ACC112 (cell line): ENCODE data around the gene DNMT3B.
"Not testable (repeated sequence)": the region's sequence is repeated elsewhere in the genome, so short reads cannot be mapped to it uniquely, and the experiment has no call there.

ENCODE experiments used
- H2AFZ ChIP-seq: fragments of 200-600 bp; sonication (generic); one replicate; pipeline ENCODE4 v1.6.0; 2017; ENCODE audit warnings: antibody characterized with exemption, low read length; ENCODE audit not compliant: unreplicated experiment
- H3K27ac ChIP-seq: fragments of 200-600 bp; sonication (generic); 2 replicates; pipeline ENCODE4 v1.5.1; 2014; ENCODE audit warnings: low read depth, mild to moderate bottlenecking, antibody characterized with exemption, low read length, moderate library complexity
- H3K27me3 ChIP-seq: fragments of 200-600 bp; sonication (generic); 2 replicates; pipeline ENCODE4 v1.6.1; 2014; ENCODE audit warnings: mild to moderate bottlenecking, antibody characterized with exemption, low read length, moderate library complexity, mixed read lengths; ENCODE audit not compliant: insufficient read depth
- H3K36me3 ChIP-seq: fragments of 200-600 bp; sonication (generic); 2 replicates; pipeline ENCODE4 v1.6.1; 2016; ENCODE audit warnings: mild to moderate bottlenecking, antibody characterized with exemption, low read length, moderate library complexity, mixed read lengths; ENCODE audit not compliant: insufficient read depth
- H3K4me1 ChIP-seq: fragments of 200-600 bp; sonication (generic); one replicate; pipeline ENCODE4 v1.6.1; 2016; ENCODE audit warnings: low read length, mixed read lengths; ENCODE audit not compliant: insufficient read depth, unreplicated experiment, control insufficient read depth
- H3K4me3 ChIP-seq: fragments of 200-600 bp; sonication (generic); 2 replicates; pipeline ENCODE4 v1.5.1; 2014; ENCODE audit warnings: mild to moderate bottlenecking, low read depth, low read length
- H3K79me2 ChIP-seq: fragments of 200-600 bp; sonication (generic); one replicate; pipeline ENCODE4 v1.6.0; 2016; ENCODE audit warnings: low read length; ENCODE audit not compliant: control insufficient read depth, unreplicated experiment, insufficient read depth

DNMT3B gene

DNA sequence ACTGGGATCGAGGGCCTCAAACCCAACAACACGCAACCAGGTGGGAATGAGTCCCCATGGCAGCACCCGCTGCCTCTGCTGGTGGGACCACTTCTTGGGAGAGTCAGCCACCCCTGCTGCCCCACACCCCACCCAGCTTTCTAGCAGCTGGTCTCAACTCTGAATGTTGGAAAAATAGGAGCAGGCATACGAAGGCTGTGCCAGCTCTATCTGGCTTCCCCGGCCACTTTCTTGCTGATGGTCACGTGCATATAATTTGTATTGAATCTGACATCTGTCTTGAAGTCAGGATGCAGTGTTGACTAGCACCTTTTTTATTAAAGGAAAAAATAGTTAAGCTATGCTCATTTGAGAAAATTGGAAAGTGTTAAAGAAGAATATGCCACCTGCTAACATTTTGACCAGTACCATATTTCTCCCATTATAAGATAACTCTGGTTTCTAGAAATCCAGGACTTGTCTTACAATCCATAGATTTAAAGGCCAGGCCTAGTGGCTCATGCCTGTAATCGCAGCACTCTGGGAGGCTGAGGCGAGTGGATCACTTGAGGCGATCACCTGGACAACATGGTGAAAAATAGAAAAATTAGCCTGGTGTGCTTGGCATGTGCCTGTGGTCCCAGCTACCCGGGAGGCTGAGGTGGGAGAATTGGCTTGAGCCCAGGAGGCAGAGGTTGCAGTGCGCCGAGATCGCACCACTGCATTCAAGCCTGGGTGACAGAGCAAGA lies 30.7 kb downstream of the DNMT3B start:
- H3K4me1 ChIP-seq = no peaks in the 10 kb centered on the region
- no peaks in the 10 kb centered on the region for H3K79me2 ChIP-seq
- no peaks in the 10 kb centered on the region for H3K36me3 ChIP-seq
- no peak overlapping the region for H2AFZ ChIP-seq
- no peak overlapping the region for H3K27ac ChIP-seq
- no peaks in the 10 kb centered on the region for H3K27me3 ChIP-seq
- no peak overlapping the region for H3K4me3 ChIP-seq

DNA sequence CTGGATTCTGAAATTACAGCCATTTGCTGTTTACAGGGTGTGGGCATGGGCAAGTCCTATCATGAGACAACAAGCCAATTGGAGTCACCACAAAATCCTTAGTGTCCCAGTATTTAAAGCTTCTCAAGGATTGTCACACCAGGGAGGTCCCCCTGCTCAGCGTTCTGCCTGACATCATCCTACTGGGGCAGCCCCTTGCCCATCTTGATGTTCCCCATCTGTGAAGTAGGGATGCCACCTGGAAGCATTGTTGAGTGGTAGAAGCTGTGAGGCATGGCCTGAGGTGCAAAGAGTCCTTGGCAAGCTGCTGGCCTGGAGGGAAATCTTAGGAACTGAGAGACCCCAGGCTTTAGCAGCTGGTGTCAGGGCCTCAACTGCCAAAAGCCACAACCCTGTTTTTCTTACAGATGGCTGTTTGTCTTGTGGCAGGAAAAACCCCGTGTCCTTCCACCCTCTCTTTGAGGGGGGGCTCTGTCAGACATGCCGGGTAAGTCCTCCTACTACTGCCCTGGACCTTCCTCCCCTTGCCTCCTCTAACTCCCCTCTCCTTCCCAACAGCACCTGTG lies 34.3 kb downstream of the DNMT3B start:
- no peaks in the 10 kb centered on the region for H3K4me1 ChIP-seq
- H3K4me3 ChIP-seq = no peak overlapping the region
- H3K36me3 ChIP-seq = no peaks in the 10 kb centered on the region
- no peak overlapping the region for H2AFZ ChIP-seq
- no peak overlapping the region for H3K27ac ChIP-seq
- H3K27me3 ChIP-seq = no peaks in the 10 kb centered on the region
- H3K79me2 ChIP-seq = no peaks in the 10 kb centered on the region

DNA sequence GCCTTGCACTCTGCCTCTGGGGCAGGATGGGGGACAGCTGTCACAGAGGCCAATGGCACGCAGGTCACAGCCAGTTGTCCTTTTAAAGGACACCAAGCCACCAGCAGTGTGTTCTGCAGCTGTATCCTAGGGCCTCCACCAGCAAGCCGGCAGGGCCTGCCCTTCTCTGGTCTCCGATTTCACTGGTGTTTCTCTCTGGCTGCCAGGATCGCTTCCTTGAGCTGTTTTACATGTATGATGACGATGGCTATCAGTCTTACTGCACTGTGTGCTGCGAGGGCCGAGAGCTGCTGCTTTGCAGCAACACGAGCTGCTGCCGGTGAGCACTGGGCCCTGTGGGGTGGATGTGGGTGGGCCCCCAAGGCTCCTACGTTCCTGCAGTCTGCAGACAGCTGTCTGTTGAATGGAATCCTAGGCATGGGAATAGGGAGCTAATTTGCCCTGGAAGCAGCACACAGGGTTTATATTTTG lies 34.8 kb downstream of the DNMT3B start:
- H3K36me3 ChIP-seq = no peaks in the 10 kb centered on the region
- no peak overlapping the region for H2AFZ ChIP-seq
- H3K4me1 ChIP-seq = no peaks in the 10 kb centered on the region
- H3K27ac ChIP-seq = no peak overlapping the region
- H3K79me2 ChIP-seq = no peaks in the 10 kb centered on the region
- no peaks in the 10 kb centered on the region for H3K27me3 ChIP-seq
- H3K4me3 ChIP-seq = no peak overlapping the region

DNA sequence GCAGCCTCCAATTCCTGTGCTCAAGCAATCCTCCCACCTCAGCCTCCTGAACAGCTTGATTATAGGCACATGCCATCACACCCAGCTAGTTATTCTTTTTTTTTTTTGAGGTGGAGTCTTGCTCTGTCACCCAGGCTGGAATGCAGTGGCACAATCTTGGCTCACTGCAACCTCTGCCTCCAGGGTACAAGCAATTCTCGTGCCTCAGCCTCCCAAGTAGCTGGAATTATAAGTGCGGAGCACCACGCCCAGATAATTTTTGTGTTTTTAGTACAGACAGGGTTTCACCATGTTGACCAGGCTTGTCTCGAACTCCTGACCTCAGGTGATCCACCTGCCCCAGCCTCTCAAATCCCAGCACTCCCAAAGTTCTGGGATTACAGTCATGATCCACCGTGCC lies 35.4 kb downstream of the DNMT3B start:
- not testable (repeated sequence) for H3K27ac ChIP-seq, H3K4me1 ChIP-seq, H3K4me3 ChIP-seq, H2AFZ ChIP-seq, H3K79me2 ChIP-seq, H3K36me3 ChIP-seq, H3K27me3 ChIP-seq

DNA sequence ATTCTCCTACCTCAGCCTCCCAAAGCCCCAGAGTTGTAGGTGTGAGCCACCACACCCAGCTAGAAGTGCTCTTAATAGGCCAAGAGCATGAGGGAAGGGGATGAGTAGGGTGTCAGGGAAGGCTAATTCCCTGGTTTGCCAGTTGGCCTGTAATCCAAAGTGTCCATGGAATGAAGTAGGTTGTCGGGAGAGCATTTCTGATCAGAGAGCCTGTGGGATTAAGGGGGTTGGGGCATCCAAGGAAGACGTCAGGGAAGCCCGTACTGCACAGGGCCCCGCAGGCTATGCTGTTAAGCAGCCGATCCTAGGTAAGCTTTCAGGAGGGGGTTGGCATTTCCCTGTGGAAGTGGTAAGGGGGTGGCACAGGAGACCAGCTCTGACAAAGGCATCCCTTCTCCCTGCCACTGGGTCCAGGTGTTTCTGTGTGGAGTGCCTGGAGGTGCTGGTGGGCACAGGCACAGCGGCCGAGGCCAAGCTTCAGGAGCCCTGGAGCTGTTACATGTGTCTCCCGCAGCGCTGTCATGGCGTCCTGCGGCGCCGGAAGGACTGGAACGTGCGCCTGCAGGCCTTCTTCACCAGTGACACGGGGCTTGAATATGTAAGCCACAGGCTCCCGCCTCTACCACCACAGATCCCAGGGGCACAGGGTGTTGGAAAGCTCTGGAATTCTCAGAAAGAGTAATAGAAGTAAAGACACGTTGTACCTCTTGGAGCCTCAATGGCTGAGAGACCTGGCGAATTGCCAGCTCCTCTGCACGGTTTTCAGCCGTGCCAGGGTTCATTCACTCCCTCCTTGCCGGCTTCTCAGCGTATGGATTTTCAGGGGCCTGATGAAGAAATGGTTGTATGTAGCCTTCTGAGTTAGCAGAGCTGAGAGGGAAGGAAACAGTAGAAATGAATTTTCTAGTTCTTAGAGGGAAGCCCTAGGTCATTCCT lies 36.1 kb downstream of the DNMT3B start:
- H3K4me3 ChIP-seq = no peak overlapping the region
- H3K36me3 ChIP-seq = no peaks in the 10 kb centered on the region
- H3K4me1 ChIP-seq = no peaks in the 10 kb centered on the region
- no peak overlapping the region for H2AFZ ChIP-seq
- H3K27ac ChIP-seq = no peak overlapping the region
- H3K27me3 ChIP-seq = no peaks in the 10 kb centered on the region
- no peaks in the 10 kb centered on the region for H3K79me2 ChIP-seq

DNA sequence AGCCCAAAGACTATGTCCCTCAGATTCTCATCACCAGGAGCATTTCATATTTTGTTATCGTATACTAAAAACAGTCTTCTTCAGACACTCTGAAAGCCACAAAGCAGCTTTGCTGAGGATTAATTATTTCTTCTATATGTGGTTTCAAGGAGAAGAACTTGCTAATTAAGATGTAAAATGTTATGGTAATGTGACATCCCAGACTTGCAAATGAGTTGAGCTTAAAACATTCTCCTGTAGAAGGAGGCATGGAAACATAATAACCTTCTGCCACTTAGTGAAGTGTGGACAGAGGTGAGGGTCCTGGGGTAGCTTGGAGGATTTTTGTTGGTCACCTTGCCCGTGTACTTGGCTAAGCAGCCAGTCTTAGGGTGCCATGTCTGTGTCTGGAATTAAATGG lies 40.9 kb downstream of the DNMT3B start:
- Histone ChIP-seq H3K36me3 (no peaks in the 10 kb centered on the region), H3K27ac (no peak overlapping the region), H3K79me2 (no peaks in the 10 kb centered on the region), H2AFZ (no peak overlapping the region), H3K4me1 (no peaks in the 10 kb centered on the region), H3K4me3 (no peak overlapping the region), H3K27me3 (no peaks in the 10 kb centered on the region)

DNA sequence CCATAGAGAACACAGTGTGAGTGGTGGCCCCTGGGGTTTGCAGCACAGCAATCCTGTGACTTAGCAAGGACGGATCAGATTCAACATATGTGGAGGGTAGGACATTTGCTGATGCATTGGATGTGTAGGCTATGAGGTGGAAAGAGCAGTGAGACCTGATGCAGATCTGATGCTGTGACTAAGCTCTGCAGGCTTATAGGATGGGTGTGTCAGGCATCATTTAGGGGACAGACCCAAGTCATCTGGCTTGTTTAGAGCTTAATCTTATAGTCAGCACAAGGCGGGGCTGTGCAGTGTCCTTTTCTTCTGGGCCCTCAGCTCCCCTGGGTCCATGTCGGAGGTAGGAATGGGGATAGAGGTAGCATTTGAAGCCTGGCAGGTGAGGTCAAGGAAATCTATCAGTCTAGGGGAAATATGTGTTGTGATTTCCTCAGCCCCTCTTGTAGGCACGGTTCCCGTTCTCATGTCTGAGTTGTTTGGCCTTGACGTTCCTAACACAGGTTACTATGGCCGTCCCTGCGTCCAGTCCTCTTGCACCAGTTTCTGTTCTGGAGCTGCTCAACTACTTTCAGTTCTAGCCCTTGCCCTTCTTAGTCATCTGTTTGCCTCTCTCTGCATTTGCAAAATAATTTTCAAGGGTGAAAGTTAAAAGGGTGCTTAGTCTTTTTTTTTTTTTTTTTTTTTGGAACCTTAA lies 42.0 kb downstream of the DNMT3B start:
- no peak overlapping the region for H3K27ac ChIP-seq
- H3K4me1 ChIP-seq = no peaks in the 10 kb centered on the region
- no peak overlapping the region for H2AFZ ChIP-seq
- no peaks in the 10 kb centered on the region for H3K27me3 ChIP-seq
- H3K36me3 ChIP-seq = no peaks in the 10 kb centered on the region
- H3K79me2 ChIP-seq = no peaks in the 10 kb centered on the region
- H3K4me3 ChIP-seq = no peak overlapping the region

DNA sequence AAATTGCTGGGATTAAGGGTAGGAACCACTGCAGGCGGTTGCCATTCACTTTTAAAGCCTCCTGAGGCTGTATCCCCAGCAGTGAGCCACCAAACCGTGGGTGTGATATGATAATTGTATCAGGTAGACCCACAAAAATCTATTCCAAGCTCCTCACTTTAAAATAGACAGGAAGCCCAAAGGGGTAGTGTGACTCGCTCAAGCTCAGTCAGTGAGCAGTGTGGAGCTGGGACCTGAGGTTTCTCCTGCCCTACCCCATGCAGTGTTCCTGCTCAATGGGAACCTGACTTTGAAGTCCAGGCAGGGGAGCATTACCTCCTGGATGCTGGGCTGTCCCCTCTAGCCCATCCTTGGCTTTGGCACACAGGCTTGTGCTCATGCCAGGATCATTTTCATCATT lies 42.6 kb downstream of the DNMT3B start:
- Histone ChIP-seq H3K36me3 (no peaks in the 10 kb centered on the region), H3K4me1 (no peaks in the 10 kb centered on the region), H3K4me3 (no peak overlapping the region), H3K79me2 (no peaks in the 10 kb centered on the region), H3K27me3 (no peaks in the 10 kb centered on the region), H3K27ac (no peak overlapping the region), H2AFZ (no peak overlapping the region)

DNA sequence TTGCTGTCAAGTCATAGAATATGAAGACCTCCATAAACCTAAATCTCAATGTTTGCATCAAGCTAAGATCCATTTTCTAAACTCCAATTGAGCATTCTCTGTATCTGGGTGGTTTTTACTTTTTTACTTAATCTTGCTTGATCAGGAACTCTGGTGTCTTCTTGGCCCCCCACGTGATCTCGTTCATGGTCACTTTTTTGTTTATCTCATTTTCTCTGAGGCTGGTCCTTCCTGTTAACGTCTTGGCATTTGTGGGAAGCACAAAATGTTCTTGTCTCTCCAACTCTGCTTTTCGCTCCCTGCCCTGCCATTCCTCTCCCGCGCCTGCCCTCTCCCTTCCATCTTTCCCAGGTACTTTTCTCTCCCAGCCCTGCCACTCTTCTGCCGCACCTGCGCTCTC lies 43.5 kb downstream of the DNMT3B start:
- Histone ChIP-seq H3K4me3 (no peak overlapping the region), H3K4me1 (no peaks in the 10 kb centered on the region), H3K79me2 (no peaks in the 10 kb centered on the region), H2AFZ (no peak overlapping the region), H3K27ac (no peak overlapping the region), H3K36me3 (no peaks in the 10 kb centered on the region), H3K27me3 (no peaks in the 10 kb centered on the region)

DNA sequence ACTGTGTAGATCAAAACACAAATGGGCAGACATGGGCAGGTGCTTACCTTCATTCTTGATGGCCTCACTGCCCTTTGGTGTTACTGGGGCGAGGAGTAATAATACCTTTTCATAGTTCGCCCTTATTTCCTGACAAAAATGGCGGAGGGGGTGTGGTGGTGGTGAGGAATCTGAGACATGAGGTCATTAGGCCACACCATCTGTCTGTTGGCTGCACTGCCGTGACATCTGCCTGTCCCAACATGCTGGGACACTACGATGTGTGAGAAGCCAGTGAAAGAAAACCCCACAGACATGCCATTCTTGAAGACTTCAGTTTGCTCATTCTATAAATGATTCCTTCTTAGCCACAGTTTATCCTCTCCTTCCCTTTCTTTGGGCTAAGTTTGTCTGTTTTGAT lies 44.2 kb downstream of the DNMT3B start:
- no peak overlapping the region for H2AFZ ChIP-seq
- no peaks in the 10 kb centered on the region for H3K79me2 ChIP-seq
- no peaks in the 10 kb centered on the region for H3K4me1 ChIP-seq
- H3K36me3 ChIP-seq = no peaks in the 10 kb centered on the region
- H3K27ac ChIP-seq = no peak overlapping the region
- H3K4me3 ChIP-seq = no peak overlapping the region
- H3K27me3 ChIP-seq = no peaks in the 10 kb centered on the region
